ENCODE results near the gene NQO2. TPM values are rescaled to one million over a fixed set of nuclear protein-coding genes. Genes with fewer than 3 reads are reported as not detected.

NQO2 gene
- total and polyA plus RNA-seq, 2 of the 13 experiments (the other 11 are each of a cell fraction or from before 2014, with no cell fraction given), result 32.2 to 56.5 TPM

GRCh38 chr6:2993755-2994317 is 5.9 kb upstream of the NQO2 start (continued):
- TF ChIP-seq TCF12 (IDR thresholded peaks at IDR 0.05), result no peak
- 0 out of 2 replicates have a peak, but pooled peaks have one; percentile 29 for TF ChIP-seq TCF12 (CRISPR knock-in tag; IDR thresholded peaks at IDR 0.05)
- TF ChIP-seq HDAC1 (CRISPR knock-in tag; IDR thresholded peaks at IDR 0.05), result peak; percentile 87
- TF ChIP-seq HOXA3 (CRISPR knock-in tag; IDR thresholded peaks at IDR 0.05), result peak; percentile 76
- no peak for TF ChIP-seq BRD4 (CRISPR knock-in tag; IDR thresholded peaks at IDR 0.05)
- peak; percentile 70 for TF ChIP-seq SKI (IDR thresholded peaks at IDR 0.05; ENCODE audit: partially characterized antibody)
- TF ChIP-seq ZNF441 (CRISPR knock-in tag; IDR thresholded peaks at IDR 0.05; ENCODE audit: borderline replicate concordance), result no peak
- no peak for TF ChIP-seq ZFP36 (IDR thresholded peaks at IDR 0.05; ENCODE audit: borderline replicate concordance, low read depth, low read length, partially characterized antibody)
- peak; percentile 69; the same call in 1 of the 2 replicates for TF ChIP-seq MYPOP (CRISPR knock-in tag; IDR thresholded peaks at IDR 0.05)
- TF ChIP-seq SPEN (CRISPR knock-in tag; IDR thresholded peaks at IDR 0.05; ENCODE audit: low read depth), result peak; percentile 69
- TF ChIP-seq ZNF607 (CRISPR knock-in tag; IDR thresholded peaks at IDR 0.05; ENCODE audit: borderline replicate concordance), result no peak
- peak; percentile 91 for TF ChIP-seq ISL2 (CRISPR knock-in tag; IDR thresholded peaks at IDR 0.05)
- TF ChIP-seq U2AF2 (IDR thresholded peaks at IDR 0.05; ENCODE audit: low read depth, low read length), result no peak
- TF ChIP-seq ZNF569 (CRISPR knock-in tag; IDR thresholded peaks at IDR 0.05; ENCODE audit: borderline replicate concordance), result no peak
- peak; percentile 93 for TF ChIP-seq FOXP4 (CRISPR knock-in tag; IDR thresholded peaks at IDR 0.05)
- no peak for TF ChIP-seq PRDM15 (CRISPR knock-in tag; IDR thresholded peaks at IDR 0.05)
- no peak for TF ChIP-seq EZH2 (conservative IDR thresholded peaks at IDR 0.05; ENCODE audit: low read depth, low read length)
- no peak for TF ChIP-seq ZBTB38 (CRISPR knock-in tag; IDR thresholded peaks at IDR 0.05)
- TF ChIP-seq EP300 (IDR thresholded peaks at IDR 0.05; ENCODE audit: low read depth in 2 of 2, low read length in 2 of 2), result peak in 1 of 2 experiments; percentile 94; a peak in 2 of 4 replicates
- peak; percentile 90 for TF ChIP-seq EP300 (CRISPR knock-in tag; IDR thresholded peaks at IDR 0.05; ENCODE audit: borderline replicate concordance)
- TF ChIP-seq ATF3 (CRISPR knock-in tag; IDR thresholded peaks at IDR 0.05), result peak; percentile 90
- peak; percentile 21; the same call in 1 of the 2 replicates for TF ChIP-seq ZSCAN21 (CRISPR knock-in tag; IDR thresholded peaks at IDR 0.05; ENCODE audit: borderline replicate concordance)
